ENCODE data around the gene PTCD3.

DNA sequence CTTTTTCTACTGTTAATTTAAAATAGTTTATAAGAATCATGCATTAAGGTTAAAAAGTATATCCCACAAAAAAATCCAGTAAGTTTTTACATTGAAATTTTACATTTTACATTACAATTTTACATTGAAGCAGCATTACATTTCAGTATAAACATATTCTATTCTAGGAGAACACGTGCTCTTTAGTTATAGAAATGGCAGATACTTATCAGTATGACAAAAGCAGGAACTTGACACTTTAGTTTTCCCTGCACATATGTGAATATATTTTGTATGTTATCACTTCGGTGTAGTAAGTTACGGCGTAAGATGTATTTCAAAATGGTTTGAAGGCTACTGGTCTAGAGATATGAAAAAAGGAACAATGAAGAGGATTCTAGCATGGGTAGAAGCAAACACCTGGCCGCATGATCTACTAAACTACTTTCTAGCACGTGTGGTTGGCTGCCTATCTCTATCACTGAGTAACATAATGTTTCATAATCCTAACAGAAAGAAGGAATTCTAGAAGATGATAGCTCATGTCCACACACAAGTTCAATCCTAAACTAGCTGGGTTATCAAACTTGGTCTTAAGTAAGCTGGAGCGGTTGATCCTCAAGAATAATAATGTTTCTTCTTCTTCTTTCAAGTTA lies 83.9 kb downstream of the PTCD3 start:
- TF ChIP-seq POLR2A (IDR thresholded peaks at IDR 0.05) = no peak
- TF ChIP-seq, protein P1, sequence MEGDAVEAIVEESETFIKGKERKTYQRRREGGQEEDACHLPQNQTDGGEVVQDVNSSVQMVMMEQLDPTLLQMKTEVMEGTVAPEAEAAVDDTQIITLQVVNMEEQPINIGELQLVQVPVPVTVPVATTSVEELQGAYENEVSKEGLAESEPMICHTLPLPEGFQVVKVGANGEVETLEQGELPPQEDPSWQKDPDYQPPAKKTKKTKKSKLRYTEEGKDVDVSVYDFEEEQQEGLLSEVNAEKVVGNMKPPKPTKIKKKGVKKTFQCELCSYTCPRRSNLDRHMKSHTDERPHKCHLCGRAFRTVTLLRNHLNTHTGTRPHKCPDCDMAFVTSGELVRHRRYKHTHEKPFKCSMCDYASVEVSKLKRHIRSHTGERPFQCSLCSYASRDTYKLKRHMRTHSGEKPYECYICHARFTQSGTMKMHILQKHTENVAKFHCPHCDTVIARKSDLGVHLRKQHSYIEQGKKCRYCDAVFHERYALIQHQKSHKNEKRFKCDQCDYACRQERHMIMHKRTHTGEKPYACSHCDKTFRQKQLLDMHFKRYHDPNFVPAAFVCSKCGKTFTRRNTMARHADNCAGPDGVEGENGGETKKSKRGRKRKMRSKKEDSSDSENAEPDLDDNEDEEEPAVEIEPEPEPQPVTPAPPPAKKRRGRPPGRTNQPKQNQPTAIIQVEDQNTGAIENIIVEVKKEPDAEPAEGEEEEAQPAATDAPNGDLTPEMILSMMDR (IDR thresholded peaks at IDR 0.05) = no peak
